NCI-H2107 treated with DMSO at 0.1 percent for 48 hours (cell line): ENCODE data around the gene CLMP.

ENCODE experiments used
- DNase-seq: peaks from one replicate; lab custom pipeline; 2025; ENCODE audit not compliant: unreplicated experiment; lab: John Stamatoyannopoulos, UW

Gene CLMP

DNA sequence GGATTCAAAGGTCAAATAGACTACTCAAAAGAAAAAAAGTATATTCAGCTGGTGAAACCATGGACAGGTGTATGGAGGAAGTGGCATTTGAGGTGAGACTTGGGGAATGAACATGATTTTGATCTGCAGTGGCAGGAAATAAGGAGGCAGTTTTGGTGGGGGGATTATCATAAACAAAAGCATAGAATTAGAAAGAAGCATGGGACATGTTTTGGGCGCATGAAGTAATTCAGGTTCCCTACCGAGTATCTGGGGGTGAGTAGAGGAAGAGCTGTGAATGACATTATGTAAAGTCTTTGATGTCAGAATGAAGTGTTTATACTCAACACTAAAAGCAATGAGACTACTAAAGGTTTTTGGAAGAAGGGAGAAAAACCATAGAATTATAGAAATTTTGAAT lies 3.1 kb downstream of the CLMP start:
- no peak for DNase-seq

DNA sequence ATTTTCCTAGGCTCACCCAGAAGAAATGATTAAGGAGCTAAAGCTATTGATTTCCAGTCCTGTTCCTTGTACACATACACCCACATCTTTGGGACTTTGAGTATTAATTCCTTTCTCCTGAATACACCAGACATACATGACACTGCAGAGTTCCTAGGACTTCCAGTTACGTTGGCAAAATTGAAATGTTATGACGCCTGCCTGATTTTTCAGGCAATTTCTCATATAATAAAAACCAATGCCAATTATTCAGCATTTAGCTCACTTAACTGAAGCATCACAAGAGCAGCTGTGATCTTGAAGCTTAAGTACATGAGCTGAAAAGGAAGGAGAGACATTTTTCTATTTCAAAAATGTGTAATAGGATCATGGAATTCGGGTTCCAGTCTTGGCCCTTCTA lies 4.5 kb downstream of the CLMP start:
- DNase-seq = no peak

DNA sequence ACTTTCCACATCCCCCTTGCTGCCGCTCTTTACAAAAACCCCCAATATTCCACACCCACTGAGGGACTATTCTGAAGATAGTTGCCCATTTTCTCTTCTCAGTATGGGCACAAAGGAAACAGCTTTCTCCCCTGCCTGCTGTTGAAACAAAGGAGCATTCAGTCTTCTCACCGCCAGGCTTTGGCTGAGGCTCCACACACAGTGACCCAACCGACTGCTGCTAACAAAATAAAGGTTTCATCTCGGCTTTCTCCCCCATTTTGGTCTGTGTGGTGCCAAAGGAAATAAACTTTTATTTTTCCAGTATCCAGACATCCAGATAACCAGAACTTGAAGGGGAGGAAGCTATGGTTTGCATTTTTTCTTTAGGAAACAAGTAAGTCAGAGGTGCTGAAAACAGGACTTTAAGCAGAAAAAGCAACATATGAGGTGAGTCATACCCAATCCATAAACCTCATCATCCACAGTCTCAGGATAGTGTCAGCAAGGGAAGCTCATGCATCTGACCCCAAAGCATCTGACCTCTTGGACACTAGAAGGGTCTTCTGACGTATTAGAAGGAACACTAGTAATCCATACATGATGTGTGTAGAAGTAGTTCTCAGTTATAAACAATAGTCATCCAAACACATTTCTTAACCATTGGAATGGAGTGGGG lies 6.4 kb downstream of the CLMP start:
- no peak for DNase-seq

- DNase-seq = no peak
Measured at GRCh38 chr11:123187665-123188507, 7.2 kb downstream of the CLMP start.

- DNase-seq = no peak
Measured at GRCh38 chr11:123187248-123187647, 7.8 kb downstream of the CLMP start.

DNA sequence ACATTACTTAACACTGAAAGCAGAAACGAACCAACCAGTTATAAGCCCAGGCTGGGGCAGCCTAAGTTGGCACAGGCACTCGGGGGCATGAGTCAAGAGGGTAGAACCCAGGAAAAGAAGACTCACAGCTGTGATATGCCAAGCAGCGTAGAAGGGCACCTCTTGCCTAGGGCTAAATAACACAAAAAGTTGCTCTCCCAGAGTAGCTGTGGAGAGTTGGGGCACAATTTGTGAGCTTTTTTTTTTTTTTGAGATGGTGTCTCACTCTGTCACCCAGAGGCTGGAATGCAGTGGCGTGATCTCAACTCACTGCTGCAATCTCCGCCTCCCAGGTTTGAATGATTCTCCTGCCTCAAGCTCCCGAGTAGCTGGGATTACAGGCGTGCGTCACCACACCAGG lies 8.8 kb downstream of the CLMP start:
- no peak for DNase-seq

- DNase-seq = no peak
Measured at GRCh38 chr11:123185326-123185725, 9.7 kb downstream of the CLMP start.

DNA sequence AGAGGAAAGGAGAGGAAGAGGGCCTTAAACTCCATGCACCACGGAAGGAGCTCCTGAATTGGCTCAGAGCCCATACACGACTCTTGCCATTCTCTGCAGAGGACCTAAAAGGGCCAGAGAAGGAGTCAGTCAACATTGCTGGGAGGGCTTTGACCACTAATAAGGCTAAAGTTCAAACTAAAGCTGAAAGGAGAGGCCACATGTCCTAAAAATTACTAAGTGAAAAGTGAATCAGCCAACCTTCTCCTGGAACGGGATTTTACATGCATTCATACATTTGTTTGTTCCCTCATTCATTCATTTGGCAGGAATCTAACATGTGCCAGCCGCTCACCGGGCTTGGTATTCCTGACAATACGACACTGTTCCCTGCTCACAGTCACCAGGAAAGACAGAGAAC lies 10.5 kb downstream of the CLMP start:
- no peak for DNase-seq

GRCh38 chr11:123183391-123184099 lies 11.5 kb downstream of the CLMP start:
- no peak for DNase-seq

DNA sequence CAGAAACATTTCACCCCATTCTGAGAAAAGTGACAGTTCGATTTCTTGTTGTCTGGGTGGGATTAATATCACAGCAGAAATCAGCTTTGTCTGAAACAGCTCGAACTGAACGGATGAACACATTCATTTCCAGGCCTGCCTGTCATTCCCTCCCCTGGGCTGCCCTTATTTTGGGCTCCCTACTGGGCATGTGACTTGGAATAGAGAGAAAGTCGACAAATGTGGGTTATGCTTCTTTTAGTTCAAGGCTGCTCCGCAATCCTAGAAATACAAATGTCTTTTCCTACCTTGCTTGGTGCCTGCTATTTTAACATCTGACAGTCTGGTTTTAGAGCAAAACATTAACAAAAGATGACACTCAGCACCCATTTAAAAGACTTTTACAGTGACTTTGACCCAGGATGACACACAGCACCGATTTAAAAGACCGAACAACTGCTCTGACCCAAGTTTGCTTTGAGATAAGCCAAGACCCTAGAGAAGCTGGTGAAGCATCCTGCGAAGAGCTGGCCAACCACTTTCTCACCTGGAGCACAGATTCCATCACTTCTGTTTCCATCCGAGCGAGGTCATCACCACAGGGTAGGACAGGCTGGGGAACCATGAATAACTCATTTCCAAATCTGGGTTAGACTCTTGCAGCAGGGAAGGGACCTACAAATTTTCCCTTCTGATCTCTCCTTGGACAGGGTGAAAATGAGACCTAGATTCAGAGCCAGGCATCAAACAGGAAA lies 13.1 kb downstream of the CLMP start:
- DNase-seq = no peak

GRCh38 chr11:123181075-123181474 lies 14.0 kb downstream of the CLMP start:
- no peak for DNase-seq

- DNase-seq = no peak
Measured at GRCh38 chr11:123180574-123180973, 14.5 kb downstream of the CLMP start.

GRCh38 chr11:123180166-123180565 lies 14.9 kb downstream of the CLMP start:
- DNase-seq = no peak

DNA sequence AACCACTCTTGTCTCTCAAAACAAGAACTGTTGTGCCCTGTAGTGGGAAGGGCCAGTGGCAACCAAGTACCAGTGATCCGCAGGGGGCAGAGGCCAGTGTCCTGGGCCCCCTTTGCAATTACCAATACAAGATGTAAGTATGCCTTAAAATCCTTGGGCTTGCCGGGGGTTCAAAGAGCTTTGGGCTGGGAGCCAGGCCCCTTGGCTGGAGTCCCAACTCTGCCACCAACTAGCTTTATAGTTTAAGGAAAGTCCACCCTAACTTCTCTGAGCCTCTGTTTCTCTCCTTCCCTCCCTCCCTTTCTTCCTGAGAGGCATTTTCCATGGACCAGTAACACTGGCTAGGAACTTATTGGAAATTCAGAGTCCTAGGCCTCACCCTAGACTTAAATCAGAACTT lies 15.5 kb downstream of the CLMP start:
- DNase-seq = no peak

DNA sequence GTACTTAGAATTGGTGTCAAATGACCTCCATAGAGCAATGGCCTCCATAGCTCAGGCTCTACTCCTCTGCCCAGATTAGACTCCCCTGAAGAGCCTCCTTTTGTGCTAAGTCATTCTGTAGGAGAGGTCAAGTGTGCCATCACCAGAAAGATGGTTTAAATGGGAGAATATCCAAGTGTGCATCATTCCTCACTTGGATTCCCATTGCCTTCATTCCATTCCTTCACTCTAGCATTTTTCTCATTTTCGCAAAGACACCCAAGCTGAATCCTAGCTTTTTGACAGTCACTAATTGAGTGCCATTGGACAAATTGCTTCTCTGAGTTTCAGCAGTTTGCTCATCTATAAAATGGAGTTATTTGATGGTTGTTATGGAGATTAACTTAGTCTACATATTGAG lies 16.9 kb downstream of the CLMP start:
- no peak for DNase-seq

DNA sequence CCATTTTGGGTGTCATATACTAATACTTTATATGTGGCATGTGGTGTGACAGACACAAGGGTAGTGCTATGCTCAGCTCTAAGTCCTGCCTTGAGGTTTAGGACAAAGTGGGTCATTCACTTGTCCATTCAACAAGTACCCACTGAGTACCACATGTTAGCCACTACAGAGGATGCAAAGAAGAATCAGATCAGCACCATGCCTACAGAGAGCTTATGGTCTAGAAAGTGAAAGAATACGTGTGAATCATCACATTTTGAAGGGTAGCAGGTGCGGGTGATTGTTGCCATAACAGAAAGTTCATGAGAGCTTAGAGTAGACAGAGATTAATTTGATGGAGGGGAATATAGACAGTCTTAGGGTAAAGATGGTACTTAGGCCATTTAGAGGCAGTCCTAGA lies 18.3 kb downstream of the CLMP start:
- no peak for DNase-seq

DNA sequence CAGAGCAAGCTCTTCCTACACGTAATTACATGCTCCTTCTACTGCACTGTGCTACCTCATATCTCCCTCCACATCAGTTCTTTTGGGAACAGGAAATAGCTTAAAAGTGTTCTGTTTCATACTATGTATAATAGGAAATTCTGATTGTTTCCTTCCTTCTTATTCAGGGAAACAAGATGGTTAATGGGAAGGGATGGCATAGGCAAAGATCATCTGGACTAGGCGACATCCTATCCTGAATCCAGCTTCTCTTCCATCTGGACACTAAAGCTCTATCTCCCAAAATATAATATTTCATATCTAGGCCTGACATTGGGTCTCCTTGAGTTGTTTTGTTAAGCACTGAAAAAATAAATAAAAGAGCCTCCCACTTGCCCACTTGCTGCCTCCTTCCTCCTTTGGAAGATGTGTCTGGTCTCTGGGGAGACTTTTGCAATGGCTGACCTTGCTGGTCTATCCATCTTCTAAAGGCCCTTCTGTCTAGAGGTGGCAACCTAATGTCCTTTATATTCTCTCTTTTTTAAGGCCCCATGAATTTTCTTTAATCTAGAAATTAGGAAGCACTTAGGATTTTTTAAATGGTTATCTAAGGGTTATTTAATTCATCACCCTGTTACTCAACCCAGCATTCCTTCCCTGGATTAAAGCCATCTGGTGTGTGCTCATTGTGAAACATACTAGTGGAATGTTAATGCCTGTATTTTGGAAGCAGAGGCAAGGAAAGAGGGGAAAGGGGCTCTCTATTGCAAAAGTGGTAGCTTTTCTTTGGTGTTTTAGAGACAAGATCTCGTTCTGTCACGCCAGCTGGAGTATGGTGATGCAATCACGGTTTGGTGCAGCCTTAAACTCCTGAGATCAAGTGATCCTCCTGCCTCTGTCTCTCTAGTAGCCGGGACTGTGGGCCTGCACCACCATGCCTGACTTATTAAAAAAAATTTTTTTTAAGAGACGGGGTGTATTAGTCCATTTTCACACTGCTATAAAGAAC lies 20.6 kb downstream of the CLMP start:
- no peak for DNase-seq

DNA sequence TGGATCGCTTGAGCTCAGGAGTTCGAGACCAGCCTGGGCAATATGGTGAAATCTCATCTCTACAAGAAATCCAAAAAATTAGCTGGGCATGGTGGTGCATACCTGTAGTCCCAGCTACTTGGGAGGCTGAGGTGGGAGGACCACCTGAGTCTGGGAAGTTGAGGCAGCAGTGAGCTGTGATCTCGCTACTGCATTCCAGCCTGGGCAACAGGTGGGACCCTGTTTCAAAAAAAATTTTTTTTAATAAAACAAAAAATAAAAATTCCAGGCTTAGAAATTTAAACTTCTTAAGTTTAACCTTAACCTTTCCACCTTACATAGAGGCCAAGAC lies 21.2 kb downstream of the CLMP start:
- DNase-seq = no peak

DNA sequence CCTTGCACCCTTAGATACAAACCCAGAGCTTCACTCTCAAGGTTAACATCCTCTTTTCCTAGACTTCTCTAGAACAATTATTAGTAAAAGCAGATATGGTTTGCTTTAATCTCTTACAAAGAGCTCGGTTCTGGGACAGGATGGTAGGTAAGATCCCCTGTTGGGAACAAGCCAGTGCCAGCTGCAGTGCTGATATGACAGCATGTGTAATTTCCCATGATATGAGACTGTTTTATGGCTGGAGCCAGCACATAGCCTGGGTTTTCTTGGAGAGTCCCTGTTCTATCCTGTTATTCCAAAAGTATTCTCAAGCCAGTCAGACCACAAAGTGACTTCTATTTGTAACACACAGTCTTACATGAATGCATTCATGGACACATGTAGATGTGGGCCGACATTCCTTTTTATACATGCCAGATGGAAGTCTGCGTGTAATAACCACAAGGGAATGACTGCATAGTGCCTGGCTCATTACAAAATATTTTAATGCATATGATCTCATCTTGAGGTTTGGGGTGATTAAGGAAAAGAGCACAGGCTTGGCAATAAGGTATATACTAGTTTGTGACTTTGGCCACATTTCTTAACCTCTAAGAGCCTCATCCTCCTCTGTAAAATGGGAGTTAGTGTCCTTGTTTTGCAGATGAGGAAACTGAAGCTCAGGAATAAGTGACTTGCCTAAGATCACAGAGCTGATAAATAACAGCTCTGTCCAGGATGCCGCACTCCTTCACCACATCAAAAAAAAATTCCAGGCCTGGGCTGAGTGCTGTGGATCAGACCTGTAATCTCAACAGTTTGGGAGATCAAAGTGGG lies 21.8 kb downstream of the CLMP start:
- DNase-seq = no peak

DNA sequence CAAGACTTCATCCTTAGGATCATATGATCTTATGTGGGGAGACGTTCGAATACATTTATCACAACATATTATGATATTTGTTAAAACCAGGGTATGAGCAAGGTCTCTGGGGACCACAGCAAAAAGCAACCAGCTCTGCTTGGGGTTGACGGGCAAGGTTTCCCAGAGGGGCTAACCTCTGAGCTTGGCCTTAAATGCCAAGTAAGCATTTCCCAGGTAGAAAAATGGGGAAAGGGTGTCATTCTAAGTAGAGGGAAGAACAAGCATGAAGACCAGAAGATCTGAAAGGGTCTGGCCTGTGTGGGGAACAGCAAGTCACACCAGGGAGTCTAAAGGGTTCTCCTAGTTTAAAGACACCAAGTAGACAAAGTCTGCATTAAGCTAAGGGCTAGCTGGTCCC lies 24.1 kb downstream of the CLMP start:
- no peak for DNase-seq
